AG09309 (cell line): ENCODE measurements around the gene CLK2.
A peak's percentile ranks its signal among the peaks of the same experiment; 100 is the strongest.
"Not testable (repeated sequence)": the region's sequence is repeated elsewhere in the genome, so short reads cannot be mapped to it uniquely, and the experiment has no call there.

Experiments
- DNase-seq: peaks from one replicate; pipeline ENCODE4 v3.0.0-alpha.2; 2010; ENCODE audit warnings: low read depth
- H3K4me3 ChIP-seq: 2 replicates; pipeline ENCODE4 v1.5.1; 2011; ENCODE audit warnings: mild to moderate bottlenecking, low read depth, low read length, moderate library complexity; ENCODE audit not compliant: control insufficient read depth
- TF ChIP-seq, protein P1 (sequence below): IDR thresholded peaks from 2 replicates; pipeline ENCODE4 v1.5.1; 2011; ENCODE audit warnings: mild to moderate bottlenecking, low read depth, low read length, inconsistent platforms; ENCODE audit not compliant: insufficient read depth, control insufficient read depth; ENCODE audit errors: missing control alignments

Gene CLK2

DNA sequence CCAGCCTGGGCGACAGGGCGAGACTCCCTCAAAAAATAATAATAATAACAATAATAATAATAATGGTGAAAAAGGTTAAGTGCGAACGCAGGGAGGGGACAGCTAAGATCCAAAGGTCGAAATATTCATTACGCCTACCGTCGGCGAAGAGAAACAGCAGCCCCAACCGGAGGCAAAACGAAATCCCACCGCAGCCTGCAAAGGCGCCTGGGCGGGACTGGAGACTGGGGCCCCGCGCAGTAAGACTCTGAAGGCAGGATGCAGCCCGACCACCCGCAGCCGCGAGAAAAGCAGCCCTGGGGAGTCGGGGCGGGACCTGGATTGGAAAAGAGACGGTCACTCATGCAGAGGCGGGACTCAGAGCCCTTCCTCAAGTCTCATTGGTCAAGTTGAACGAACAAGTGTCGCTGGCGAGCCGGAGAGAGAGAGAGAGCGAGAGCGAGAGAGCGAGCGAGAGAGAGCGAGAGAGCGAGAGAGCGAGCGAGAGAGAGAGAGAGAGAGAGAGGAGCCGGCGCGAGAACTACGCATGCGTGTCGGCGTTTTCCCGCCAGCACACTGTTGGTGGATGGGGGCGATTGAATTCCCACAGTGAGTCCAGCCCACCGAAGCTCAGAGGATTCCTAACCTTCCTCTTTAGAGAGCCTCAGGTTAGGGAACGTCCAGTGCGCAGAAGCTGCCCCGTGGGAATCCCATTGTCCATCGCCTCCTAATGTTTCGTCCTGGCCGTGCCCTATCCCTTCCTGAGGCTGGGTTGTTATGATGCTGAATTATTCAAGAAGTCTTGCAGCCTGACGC, 28.7 kb downstream of the CLK2 start:
- H3K4me3 ChIP-seq: peak overlapping the region; percentile 74
- TF ChIP-seq, protein P1, sequence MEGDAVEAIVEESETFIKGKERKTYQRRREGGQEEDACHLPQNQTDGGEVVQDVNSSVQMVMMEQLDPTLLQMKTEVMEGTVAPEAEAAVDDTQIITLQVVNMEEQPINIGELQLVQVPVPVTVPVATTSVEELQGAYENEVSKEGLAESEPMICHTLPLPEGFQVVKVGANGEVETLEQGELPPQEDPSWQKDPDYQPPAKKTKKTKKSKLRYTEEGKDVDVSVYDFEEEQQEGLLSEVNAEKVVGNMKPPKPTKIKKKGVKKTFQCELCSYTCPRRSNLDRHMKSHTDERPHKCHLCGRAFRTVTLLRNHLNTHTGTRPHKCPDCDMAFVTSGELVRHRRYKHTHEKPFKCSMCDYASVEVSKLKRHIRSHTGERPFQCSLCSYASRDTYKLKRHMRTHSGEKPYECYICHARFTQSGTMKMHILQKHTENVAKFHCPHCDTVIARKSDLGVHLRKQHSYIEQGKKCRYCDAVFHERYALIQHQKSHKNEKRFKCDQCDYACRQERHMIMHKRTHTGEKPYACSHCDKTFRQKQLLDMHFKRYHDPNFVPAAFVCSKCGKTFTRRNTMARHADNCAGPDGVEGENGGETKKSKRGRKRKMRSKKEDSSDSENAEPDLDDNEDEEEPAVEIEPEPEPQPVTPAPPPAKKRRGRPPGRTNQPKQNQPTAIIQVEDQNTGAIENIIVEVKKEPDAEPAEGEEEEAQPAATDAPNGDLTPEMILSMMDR: peak; percentile 14
- peak; percentile 99 for DNase-seq

DNA sequence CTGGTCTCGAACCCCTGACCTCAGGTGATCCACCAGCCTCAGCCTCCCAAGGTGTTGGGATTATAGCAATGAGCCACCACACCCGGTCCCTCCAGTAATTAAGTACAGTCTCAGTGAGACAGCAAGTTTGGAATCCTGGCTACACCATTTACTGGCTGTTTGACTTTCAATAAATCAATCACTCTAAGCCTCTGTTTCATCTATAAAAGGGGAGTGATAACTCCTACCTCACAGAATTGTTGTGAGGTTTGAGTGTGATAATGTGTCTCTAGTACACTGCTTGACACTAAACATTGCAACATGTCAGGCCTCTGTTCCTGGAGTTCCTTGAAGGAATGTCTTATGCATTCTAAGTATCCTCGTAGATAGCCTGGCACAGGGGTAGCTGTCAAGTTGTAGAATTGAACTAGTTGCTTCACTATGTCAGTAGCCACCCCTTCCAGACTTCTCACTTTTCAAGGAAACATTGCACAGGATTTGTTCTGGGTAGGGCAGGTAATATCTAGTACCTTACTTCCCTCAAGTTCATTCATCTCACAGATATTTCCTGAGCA, 30.4 kb downstream of the CLK2 start:
- no peak overlapping the region for H3K4me3 ChIP-seq
- TF ChIP-seq, protein P1: no peak
- no peak for DNase-seq

DNA sequence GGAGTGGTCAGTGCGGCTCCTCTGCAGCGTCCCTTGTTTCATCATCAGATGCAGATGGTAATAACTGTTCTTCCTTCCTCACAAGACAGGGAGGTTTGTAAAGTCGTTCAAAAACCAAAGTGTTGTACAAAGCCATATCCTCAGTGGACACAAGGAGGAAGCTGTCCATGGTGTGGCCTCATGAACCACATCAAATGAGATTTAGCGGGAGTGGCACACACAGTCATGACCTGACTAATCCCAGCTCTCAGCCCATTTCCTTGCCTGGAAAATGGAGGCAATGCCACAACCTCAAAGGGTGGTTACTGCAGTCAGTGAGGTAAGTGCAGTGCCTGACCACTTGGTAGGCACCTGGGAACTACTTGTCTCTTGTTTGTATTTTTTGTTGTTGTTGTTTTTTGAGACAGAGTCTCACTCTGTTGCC, 31.5 kb downstream of the CLK2 start:
- TF ChIP-seq, protein P1: no peak
- DNase-seq: no peak
- no peak overlapping the region for H3K4me3 ChIP-seq

DNA sequence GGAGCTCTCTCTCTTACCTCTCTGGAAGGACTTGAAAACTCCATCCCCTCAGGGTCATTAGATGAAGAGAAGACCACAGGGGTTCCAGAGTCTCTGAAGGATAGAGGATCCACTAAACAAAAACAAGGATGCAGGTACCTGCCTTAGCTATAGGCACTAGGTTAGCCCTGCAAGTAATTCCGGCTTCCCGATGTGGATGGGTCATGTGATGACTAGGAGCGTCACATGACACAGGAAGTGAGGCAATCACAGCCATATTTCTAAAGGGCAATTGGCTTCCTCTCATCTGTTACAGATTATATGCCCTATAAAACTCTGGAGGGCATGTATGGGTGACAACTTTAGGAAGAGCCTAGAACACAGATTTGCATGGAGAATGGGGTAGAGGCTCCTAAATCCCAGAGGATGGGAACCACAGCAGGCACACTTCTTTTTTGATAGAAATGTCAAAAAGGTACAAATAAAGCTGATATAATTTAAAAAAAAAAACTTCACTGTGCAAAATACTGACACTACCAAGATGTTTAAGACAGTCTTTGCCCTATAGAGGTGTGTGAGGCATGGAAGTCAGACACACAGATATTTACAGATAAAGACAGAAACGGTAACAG, 32.1 kb downstream of the CLK2 start:
- peak overlapping the region; percentile 41 for H3K4me3 ChIP-seq
- TF ChIP-seq, protein P1: no peak
- DNase-seq: no peak

DNA sequence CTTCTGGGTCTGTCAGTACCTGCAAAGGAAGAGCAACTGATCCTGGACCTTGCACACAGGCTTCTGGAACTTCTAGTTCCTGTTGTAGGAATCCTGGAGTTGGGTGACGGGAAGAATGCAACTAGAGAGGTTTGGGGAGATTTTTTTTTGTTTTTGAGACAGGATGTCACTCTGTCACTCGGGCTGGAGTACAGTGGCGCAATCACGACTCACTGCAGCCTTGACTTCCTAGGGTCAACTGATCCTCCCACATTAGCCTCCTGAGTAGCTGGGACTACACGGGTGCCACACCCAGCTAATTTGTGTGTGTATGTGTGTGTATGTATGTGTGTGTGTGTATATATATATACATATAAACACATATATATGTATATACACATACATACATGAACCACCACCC, 36.9 kb downstream of the CLK2 start:
- H3K4me3 ChIP-seq: no peak overlapping the region
- TF ChIP-seq, protein P1: no peak
- DNase-seq: no peak

DNA sequence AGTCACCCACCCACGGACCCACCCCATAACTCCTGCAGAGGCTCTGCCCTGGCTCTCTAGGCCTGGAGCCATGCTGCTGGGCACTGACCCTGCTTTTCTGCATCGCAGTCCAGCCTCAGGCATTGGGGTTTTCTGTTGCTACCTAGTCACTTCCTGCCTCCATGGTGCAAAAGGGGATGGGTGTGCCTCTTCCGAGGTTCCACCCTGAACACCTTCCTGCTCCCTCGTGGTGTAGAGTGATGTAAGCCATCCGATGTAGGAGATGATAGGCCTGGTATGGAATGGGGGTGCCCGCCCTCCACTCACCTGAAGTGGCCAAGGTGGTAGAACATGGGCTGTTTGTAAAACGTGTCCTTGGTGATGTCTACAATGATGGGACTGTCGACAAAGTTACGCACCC, 37.9 kb downstream of the CLK2 start:
- DNase-seq: not testable (repeated sequence)

DNA sequence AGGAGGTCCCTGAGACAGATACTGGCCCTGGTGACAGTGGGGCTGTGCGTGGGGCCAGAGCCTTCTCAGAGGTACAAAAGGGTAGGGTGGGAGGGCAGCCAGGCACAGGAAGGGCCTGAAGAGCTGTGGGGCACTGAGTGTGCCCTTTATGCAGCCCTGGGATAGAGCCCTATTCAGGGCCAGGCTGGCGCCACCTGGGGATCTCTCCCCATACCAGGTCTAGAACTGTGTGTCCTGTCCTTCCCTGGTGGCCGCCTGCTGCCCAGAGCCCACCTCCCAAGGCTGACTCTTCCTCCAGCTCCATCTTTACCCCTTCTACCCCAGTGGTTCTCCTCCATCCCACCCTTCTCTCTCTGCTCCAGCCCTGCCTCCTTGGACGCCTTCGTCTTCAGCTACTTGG, 39.8 kb downstream of the CLK2 start:
- DNase-seq, H3K4me3 ChIP-seq: not testable (repeated sequence)

More for the DNA sequence above, 37.9 kb downstream of the CLK2 start:
- not testable (repeated sequence) for H3K4me3 ChIP-seq

DNA sequence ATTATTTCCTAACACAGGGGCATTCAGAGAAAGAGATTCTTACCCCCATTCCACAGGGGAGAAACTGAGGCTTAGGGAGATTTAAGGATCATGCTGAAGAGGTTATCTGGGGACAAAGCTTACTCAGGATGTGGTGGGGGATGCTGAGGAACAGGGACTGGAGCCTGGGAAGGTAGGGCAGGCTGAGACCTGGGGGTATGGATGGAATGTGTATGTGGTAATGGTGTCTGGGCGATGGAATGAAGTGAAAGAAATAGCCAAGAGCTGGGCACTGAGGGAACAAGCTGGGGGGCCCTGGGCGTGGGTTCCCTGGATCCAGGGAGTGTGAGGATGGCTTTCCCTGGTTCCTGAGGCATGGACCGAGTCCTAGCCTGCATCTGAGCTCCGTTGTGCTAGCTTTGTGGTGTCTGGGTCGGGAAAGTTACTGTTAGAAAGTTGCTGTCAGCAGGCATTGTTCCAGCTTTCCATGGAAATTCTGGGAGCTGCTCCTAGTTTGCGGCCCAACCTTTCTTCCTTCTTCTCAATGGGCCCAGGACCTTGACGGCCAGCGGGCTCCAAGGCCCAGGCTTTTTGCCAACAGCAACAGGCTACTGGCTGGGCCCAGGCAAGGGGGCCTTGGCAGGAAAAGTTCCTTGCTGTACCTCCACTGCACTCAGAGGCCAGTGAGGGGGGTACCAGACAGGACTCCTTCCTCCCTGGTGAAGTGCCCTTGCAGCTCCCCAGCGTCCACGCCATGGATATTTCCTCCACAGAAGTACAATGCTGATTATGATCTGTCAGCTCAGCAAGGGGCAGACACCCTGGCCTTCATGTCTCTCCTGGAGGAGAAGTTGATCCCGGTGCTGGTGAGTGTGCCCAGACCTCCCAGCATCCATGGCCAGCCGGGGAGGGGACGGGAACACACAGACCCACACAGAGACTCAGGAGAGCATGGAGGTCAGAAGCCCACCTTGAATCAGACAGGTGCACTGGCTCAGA, 41.0 kb downstream of the CLK2 start:
- not testable (repeated sequence) for DNase-seq, H3K4me3 ChIP-seq

DNA sequence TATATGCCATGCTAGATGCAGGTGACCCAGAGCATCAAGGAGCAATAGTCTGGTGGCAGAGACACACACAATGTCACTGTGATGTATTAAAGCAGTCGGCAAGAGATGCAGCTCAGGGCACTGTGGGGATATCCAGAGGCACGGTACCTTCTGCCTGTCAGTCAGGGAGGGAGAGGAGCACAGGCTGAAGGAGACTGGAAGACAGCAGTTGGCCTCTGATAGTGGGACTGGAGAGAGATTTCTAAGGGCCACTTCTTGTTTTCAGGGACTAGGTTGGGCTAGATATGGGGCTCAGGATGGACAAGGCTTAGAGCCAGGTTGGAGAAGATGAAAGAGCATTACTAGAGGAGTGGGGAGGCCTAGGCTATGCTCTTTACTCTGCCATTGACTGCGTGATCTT, 42.0 kb downstream of the CLK2 start:
- H3K4me3 ChIP-seq, DNase-seq: not testable (repeated sequence)
